Ascending aorta (tissue), 2 donors: ENCODE measurements around the gene IQGAP2. TPM values are rescaled to one million over a fixed set of nuclear protein-coding genes. Genes with fewer than 3 reads are reported as not detected.

Experiments used
- DNase-seq, 2 donors: peaks; one replicate each; pipeline ENCODE4 v3.0.0-alpha.2; 2019; ENCODE audit warnings: low spot score in 2 of 2
- H3K27ac ChIP-seq, 2 donors: fragments of 200-600 bp; sonication (generic); one replicate each; pipeline ENCODE4 v1.5.1; 2016 to 2017; ENCODE audit warnings: mild to moderate bottlenecking in 1 of 2
- H3K27me3 ChIP-seq: fragments of 200-600 bp; sonication (generic); one replicate; pipeline ENCODE4 v1.5.1; 2017
- H3K36me3 ChIP-seq, 2 donors: fragments of 200-600 bp; sonication (generic); one replicate each; pipeline ENCODE4 v1.5.1; 2016
- H3K4me1 ChIP-seq, 2 donors: fragments of 200-600 bp; sonication (generic); one replicate each; pipeline ENCODE4 v1.5.1; 2016 to 2017; ENCODE audit warnings: mild to moderate bottlenecking in 1 of 2
- H3K4me3 ChIP-seq, 2 donors: fragments of 200-600 bp; sonication (generic); one replicate each; pipeline ENCODE4 v1.5.1; 2016 to 2017; ENCODE audit warnings: mild to moderate bottlenecking in 1 of 2
- H3K9me3 ChIP-seq, 2 donors: fragments of 200-600 bp; sonication (generic); one replicate each; pipeline ENCODE4 v1.5.1; 2016
- CTCF ChIP-seq, 3 experiments: fragments of 200-600 bp in 2 of 3; fragments of 450-650 bp in 1 of 3; sonication (generic) in 2 of 3; IDR thresholded peaks; one replicate each; pipeline ENCODE4 v1.5.1; 2016 to 2019; ENCODE audit warnings: antibody characterized with exemption in 3 of 3, mild to moderate bottlenecking in 1 of 3, moderate library complexity in 1 of 3
- intact Hi-C: fragments of 100-400 bp; cut with DNase I; formaldehyde crosslinking; loops from one replicate; pipeline ENCODE4 v1.15.1; 2023
- total RNA-seq: library from RNA; depleted of rRNA; stranded (reverse); fragments of >200 nt; gene quantifications from one replicate; pipeline ENCODE4 v1.1.0, GENCODE V29; 2016

The IQGAP2 gene
- total RNA-seq, 1 donor from 2014 or later: 19.8 TPM

DNA sequence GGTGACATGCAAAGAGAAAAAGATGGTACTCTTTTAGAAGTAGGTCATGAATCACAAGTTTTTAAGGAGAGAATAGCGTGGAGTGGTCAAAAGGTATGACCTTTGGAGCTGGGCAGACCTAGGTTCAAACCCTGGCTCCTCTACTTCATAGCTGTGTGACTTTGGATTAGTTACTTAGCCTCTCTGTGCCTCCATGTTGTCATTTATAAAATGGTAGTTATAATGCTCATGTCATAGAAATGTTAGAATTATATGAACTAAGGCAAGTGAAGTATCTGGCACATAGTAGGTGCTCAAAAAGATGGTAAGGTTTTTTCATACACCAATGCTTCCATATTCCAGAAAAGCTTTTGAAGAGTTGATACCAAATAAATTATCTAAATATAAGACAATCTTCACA lies 320.2 kb downstream of the IQGAP2 start:
- Histone ChIP-seq H3K27ac (no peak overlapping the region), H3K9me3 (peaks cover 0 to under 1% of the 10 kb centered on the region in 2 donors), H3K27me3 (no peaks in the 10 kb centered on the region), H3K4me3 (no peak overlapping the region), H3K4me1 (no peaks in the 10 kb centered on the region), H3K36me3 (no peaks in the 10 kb centered on the region)
- intact Hi-C loops: no loop called here
- DNase-seq: no peak
- TF ChIP-seq CTCF (IDR thresholded peaks at IDR 0.05): no peak

GRCh38 chr5:76723906-76724305 lies 320.8 kb downstream of the IQGAP2 start:
- Histone ChIP-seq H3K4me1 (no peaks in the 10 kb centered on the region), H3K9me3 (peaks cover 0 to 7% of the 10 kb centered on the region in 2 donors), H3K36me3 (no peaks in the 10 kb centered on the region), H3K27me3 (no peaks in the 10 kb centered on the region), H3K27ac (peak overlapping the region in 1 of 2 donors; percentile 10), H3K4me3 (no peak overlapping the region)
- no peak for DNase-seq
- intact Hi-C loops: no loop called here
- no peak for TF ChIP-seq CTCF (IDR thresholded peaks at IDR 0.05)

GRCh38 chr5:76724871-76725270 lies 321.8 kb downstream of the IQGAP2 start:
- Histone ChIP-seq H3K4me3 (no peak overlapping the region), H3K9me3 (peaks cover 5 to 17% of the 10 kb centered on the region in 2 donors), H3K27ac (no peak overlapping the region), H3K36me3 (no peaks in the 10 kb centered on the region), H3K27me3 (no peaks in the 10 kb centered on the region), H3K4me1 (no peaks in the 10 kb centered on the region)
- intact Hi-C loops: no loop called here
- no peak for DNase-seq
- no peak for TF ChIP-seq CTCF (IDR thresholded peaks at IDR 0.05)

DNA sequence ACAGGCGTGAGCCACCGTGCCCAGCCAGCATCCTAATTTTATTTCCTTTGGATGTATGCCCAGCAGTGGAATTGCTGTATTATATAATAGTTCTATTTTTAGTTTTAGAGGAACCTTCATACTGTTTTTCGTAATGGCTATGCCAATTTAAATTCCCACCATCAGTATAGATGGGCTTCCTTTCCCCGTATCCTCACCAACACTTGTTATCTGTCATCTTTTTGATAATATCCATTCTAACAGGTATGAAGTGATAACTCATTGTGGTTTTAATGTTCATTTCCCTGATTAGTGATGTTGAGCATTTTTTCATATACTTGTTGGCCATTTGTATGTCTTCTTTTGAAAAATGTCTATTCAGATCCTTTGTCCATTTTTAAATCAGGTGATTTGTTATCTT lies 325.9 kb downstream of the IQGAP2 start:
- no peak for TF ChIP-seq CTCF (IDR thresholded peaks at IDR 0.05)
- DNase-seq: no peak
- Histone ChIP-seq H3K27ac (no peak overlapping the region), H3K4me1 (no peaks in the 10 kb centered on the region), H3K36me3 (peaks cover 0 to 6% of the 10 kb centered on the region in 2 donors), H3K27me3 (no peaks in the 10 kb centered on the region), H3K4me3 (no peak overlapping the region), H3K9me3 (peaks cover 13 to 23% of the 10 kb centered on the region in 2 donors)
- intact Hi-C loops: no loop called here

GRCh38 chr5:76729373-76730290 lies 326.5 kb downstream of the IQGAP2 start:
- Histone ChIP-seq H3K4me3 (no peak overlapping the region), H3K9me3 (peaks cover 13 to 23% of the 10 kb centered on the region in 2 donors), H3K4me1 (no peaks in the 10 kb centered on the region), H3K27me3 (no peaks in the 10 kb centered on the region), H3K27ac (no peak overlapping the region), H3K36me3 (peaks cover 0 to 6% of the 10 kb centered on the region in 2 donors)
- intact Hi-C loops: no loop called here
- no peak for DNase-seq
- no peak for TF ChIP-seq CTCF (IDR thresholded peaks at IDR 0.05)
